ENCODE data around the gene PTPRG.

- TF ChIP-seq CTCF (IDR thresholded peaks at IDR 0.05) (no peak), EP300 (IDR thresholded peaks at IDR 0.05) (no peak)
Observed at GRCh38 chr3:61535826-61536225, 25.5 kb upstream of the PTPRG start.

All from esophagus muscularis mucosa (tissue), 3 donors.